Testis (tissue), 3 donors: ENCODE measurements around the gene RASAL1. TPM values are rescaled to one million over a fixed set of nuclear protein-coding genes. Genes with fewer than 3 reads are reported as not detected.

Experiments
- DNase-seq: peaks from one replicate; pipeline ENCODE4 v3.0.0-alpha.2; 2019
- H3K27ac ChIP-seq, 2 donors: fragments of 200-600 bp; sonication (generic); one replicate each; pipeline ENCODE4 v1.5.1; 2019
- H3K27me3 ChIP-seq: fragments of 200-600 bp; sonication (generic); one replicate; pipeline ENCODE4 v1.5.1; 2019
- H3K36me3 ChIP-seq: fragments of 200-600 bp; sonication (generic); one replicate; pipeline ENCODE4 v1.5.1; 2017; ENCODE audit warnings: low read depth; ENCODE audit errors: missing control alignments
- H3K4me1 ChIP-seq: fragments of 200-600 bp; sonication (generic); one replicate; pipeline ENCODE4 v1.5.1; 2019
- H3K4me3 ChIP-seq, 2 donors: fragments of 200-600 bp; sonication (generic); one replicate each; pipeline ENCODE4 v1.5.1; 2017 to 2019
- H3K9me3 ChIP-seq: fragments of 200-600 bp; sonication (generic); one replicate; pipeline ENCODE4 v1.5.1; 2017
- CTCF ChIP-seq, 3 experiments: fragments of 450-650 bp in 2 of 3; fragments of 200-600 bp in 1 of 3; sonication (generic) in 1 of 3; IDR thresholded peaks; one replicate each; pipeline ENCODE4 v1.5.1; 2016 to 2019; ENCODE audit warnings: antibody characterized with exemption in 3 of 3, mild to moderate bottlenecking in 2 of 3, moderate library complexity in 1 of 3
- POLR2A ChIP-seq: fragments of 450-650 bp; IDR thresholded peaks from one replicate; pipeline ENCODE4 v1.6.1; 2017; ENCODE audit warnings: antibody characterized with exemption, mild to moderate bottlenecking, moderate library complexity
- WGBS, 2 donors: methylation state at CpG; one replicate each; pipeline ENCODE4 v1.1.5; 2018; 5-methylcytosine and 5-hydroxymethylcytosine counted together
- intact Hi-C: fragments of 100-400 bp; cut with DNase I; formaldehyde crosslinking; loops from one replicate; pipeline ENCODE4 v1.15.1; 2023; ENCODE audit warnings: low total_unique reads
- polyA plus RNA-seq: library from polyadenylated mRNA; stranded (reverse); fragments of 350-450 nt; fragmentation: Illumina TruSeq; extraction: RNeasy Lipid Tissue Mini Kit (QIAGEN cat#74804); gene quantifications from one replicate; pipeline ENCODE4 v1.2.3, GENCODE V29; 2014; ENCODE audit warnings: low read depth, low replicate concordance; ENCODE audit not compliant: insufficient read depth
- total RNA-seq, 2 donors: library from RNA; depleted of rRNA; stranded (reverse); fragments of >200 nt; gene quantifications; one replicate each; pipeline ENCODE4 v1.2.3, GENCODE V29; 2016

Gene RASAL1
- total and polyA plus RNA-seq, 3 donors from 2014 or later = 5.0 to 20.1 (median 18.2) TPM

DNA sequence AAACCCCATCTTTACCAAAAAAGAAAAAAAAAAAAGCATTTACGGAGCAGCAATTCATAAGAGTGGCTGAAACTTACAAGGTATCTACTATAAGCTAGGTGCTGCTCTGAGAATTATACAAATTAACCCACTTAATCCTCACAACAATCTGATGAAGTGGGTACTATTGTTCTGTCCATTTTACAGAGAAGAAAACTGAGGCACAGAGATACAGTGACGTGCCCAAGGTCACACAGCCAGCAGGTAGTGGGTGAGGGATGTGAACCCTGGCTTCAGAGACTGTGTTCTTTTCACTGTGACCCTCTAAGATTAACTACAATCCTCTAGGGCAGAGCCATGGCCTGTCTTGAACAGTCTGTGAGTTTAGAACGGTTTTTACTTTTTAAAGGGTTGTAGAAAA lies 46.4 kb upstream of the RASAL1 start:
- intact Hi-C loops = no loop called here

DNA sequence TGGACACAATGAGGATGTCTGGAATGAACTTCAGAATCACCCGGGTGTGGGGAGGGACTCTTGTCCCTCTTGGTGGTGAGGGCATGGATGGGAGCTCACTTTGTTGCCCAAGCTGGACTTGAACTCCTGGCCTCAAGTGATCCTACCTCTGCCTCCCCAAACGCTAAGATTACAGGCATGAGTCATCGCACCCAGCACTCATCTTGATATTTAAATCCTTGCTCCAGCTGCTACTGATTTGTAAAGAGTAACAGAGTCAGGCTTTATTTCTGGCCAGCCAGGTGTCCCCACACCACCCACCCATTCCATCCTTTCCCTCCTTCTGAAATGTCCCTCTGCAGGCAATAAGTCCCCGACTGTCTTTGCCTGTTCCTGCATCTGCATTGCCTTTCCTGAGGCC lies 44.8 kb upstream of the RASAL1 start:
- WGBS, 2 donors = 81 to 87% methylated on average over 4 of the region's 4 CpGs
- no peaks in the 10 kb centered on the region for H3K27me3 ChIP-seq
- no peak overlapping the region for H3K27ac ChIP-seq
- no peaks in the 10 kb centered on the region for H3K36me3 ChIP-seq
- DNase-seq = no peak
- no peaks in the 10 kb centered on the region for H3K9me3 ChIP-seq
- no peak overlapping the region for H3K4me3 ChIP-seq
- intact Hi-C loops = no loop called here
- H3K4me1 ChIP-seq = peaks cover 9% of the 10 kb centered on the region
- TF ChIP-seq CTCF (IDR thresholded peaks at IDR 0.05) (no peak), POLR2A (no peak)

More for the DNA sequence above, 46.4 kb upstream of the RASAL1 start:
- no peaks in the 10 kb centered on the region for H3K36me3 ChIP-seq
- no peaks in the 10 kb centered on the region for H3K27me3 ChIP-seq
- TF ChIP-seq CTCF (IDR thresholded peaks at IDR 0.05) = no peak
- no peak for TF ChIP-seq POLR2A
- H3K4me1 ChIP-seq = peaks cover 12% of the 10 kb centered on the region
- no peak overlapping the region for H3K27ac ChIP-seq
- no peaks in the 10 kb centered on the region for H3K9me3 ChIP-seq
- 67 to 81% methylated on average over 3 of the region's 3 CpGs for WGBS, 2 donors
- no peak for DNase-seq
- H3K4me3 ChIP-seq = no peak overlapping the region

DNA sequence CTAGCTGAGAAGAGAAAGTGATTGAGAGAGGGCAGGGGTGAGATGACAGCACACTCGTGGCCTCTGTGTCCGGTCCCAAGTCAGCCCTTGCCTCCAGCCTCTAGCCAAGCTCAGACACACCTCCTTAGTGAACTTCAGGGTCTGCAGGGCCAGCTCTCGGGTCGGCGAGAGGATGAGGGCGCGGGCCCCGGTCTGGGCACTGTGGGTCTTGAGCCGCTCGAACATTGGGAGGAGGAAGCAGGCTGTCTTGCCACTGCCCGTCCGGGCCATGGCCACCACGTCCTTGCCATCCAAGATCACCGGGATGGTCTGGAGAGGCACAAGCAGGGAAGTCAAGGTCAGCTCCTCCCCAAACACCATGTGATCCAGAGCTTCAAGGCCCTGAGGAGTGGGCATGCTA lies 43.5 kb upstream of the RASAL1 start:
- no peak overlapping the region for H3K4me3 ChIP-seq
- H3K36me3 ChIP-seq = no peaks in the 10 kb centered on the region
- WGBS, 2 donors = 58 to 79% methylated on average over 2 to 14 of the region's 14 CpGs
- intact Hi-C loops = no loop called here
- H3K27ac ChIP-seq = no peak overlapping the region
- no peaks in the 10 kb centered on the region for H3K9me3 ChIP-seq
- peaks cover 15% of the 10 kb centered on the region for H3K4me1 ChIP-seq
- H3K27me3 ChIP-seq = no peaks in the 10 kb centered on the region
- no peak for DNase-seq
- TF ChIP-seq CTCF (IDR thresholded peaks at IDR 0.05) = no peak
- no peak for TF ChIP-seq POLR2A

DNA sequence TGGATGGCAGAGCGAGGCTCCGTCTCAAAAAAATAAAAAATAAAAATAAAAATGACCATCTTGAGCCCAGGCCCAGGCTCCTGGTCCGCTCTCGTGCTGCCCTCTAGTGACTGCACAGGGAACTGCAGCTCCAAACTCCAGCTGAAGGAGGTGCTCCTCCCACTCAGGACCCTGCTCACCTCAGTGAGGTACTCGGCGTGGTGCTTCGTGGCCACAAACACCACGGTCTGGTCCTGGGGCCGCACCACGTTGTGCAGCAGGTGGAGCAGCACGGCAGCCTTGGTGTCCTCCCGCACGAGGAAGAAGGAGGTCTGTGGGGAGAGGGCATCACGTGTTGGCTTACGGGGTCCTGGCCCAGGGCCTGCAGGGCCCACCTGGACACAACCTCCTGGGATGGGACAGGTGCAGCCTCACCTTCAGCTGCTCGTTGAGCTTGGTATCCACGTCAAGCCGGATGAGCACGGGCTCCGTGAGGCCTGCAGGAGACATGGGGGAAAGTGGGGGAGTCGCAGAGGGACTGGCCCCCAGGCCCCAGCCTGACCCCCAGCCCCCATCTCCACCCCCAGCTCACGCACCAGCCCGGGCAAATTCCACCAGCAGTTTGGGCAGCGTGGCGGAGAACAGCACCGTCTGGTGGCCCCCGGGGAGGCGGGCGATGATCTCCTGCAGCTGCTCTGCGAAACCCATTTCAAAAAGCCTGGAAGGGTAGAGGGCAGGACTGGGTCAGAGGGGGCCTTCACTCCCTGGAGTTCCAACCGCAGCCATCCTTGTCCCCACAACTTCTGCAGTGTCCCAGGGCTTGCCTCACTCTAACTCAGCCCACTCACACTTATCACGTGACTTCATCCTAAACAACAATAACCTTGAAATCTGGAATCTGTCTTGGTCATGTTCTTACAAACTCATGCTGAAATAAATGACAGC lies 39.2 kb upstream of the RASAL1 start:
- no peak overlapping the region for H3K4me3 ChIP-seq
- 49 to 54% methylated on average over 19 to 32 of the region's 32 CpGs for WGBS, 2 donors
- no peaks in the 10 kb centered on the region for H3K9me3 ChIP-seq
- H3K27ac ChIP-seq = peak overlapping the region in 1 of 2 donors; percentile 44
- no peaks in the 10 kb centered on the region for H3K36me3 ChIP-seq
- H3K4me1 ChIP-seq = peaks cover 11% of the 10 kb centered on the region
- DNase-seq = peak; percentile 89
- TF ChIP-seq POLR2A = no peak
- peak; percentile 87 to 97 (median 89) for TF ChIP-seq CTCF (IDR thresholded peaks at IDR 0.05)
- intact Hi-C loops = no loop called here
- H3K27me3 ChIP-seq = no peaks in the 10 kb centered on the region
